ENCODE measurements around the gene COLEC12. TPM values are rescaled to one million over a fixed set of nuclear protein-coding genes. Genes with fewer than 3 reads are reported as not detected.

Gene COLEC12
- total RNA-seq, 1 experiment from 2014 or later = 0.03 TPM

GRCh38 chr18:303011-303410 is 197.5 kb downstream of the COLEC12 start:
- no peak overlapping the region for H3K4me3 ChIP-seq (ENCODE audit: low read depth in 2 of 2, low read length in 2 of 2)
- ChIA-PET CTCF (no interaction called here), POLR2A (no interaction called here)
- H3K27me3 ChIP-seq (ENCODE audit: control insufficient read depth, insufficient read depth, low read length) = peaks cover 8% of the 10 kb centered on the region
- H3K4me1 ChIP-seq (ENCODE audit: control insufficient read depth, insufficient read depth, low read length) = no peaks in the 10 kb centered on the region
- ATAC-seq = no peak
- H3K9me3 ChIP-seq (ENCODE audit: control insufficient read depth, insufficient read depth, low read depth, low read length) = no peaks in the 10 kb centered on the region
- H3K36me3 ChIP-seq (ENCODE audit: control insufficient read depth, insufficient read depth, low read length) = no peaks in the 10 kb centered on the region
- TF ChIP-seq CTCF (IDR thresholded peaks at IDR 0.05) (no peak), POLR2AphosphoS5 (IDR thresholded peaks at IDR 0.05; ENCODE audit: low read depth, low read length) (no peak), TCF7L2 (IDR thresholded peaks at IDR 0.05; ENCODE audit: low read depth, low read length) (no peak), REST (IDR thresholded peaks at IDR 0.05; ENCODE audit: insufficient read depth in 1 of 2, low read depth in 2 of 2, low read length in 1 of 2) (no peak), SIN3A (IDR thresholded peaks at IDR 0.05; ENCODE audit: borderline replicate concordance, insufficient read depth, low read depth, low read length) (no peak)
- no peak for DNase-seq (ENCODE audit: low read depth, low spot score)
- in situ Hi-C loops (cut with HindIII; ENCODE audit: low pct_unique_long_range_greater_than_20kb, low sequenced_read_pairs) = no loop called here
- no TSS peak for BruUV-seq (replicated peaks)
- intact Hi-C loops (cut with micrococcal nuclease; ENCODE audit: unreplicated experiment) = no loop called here
- no peak overlapping the region for H3K27ac ChIP-seq (ENCODE audit: low read length)

GRCh38 chr18:302097-302496 is 198.4 kb downstream of the COLEC12 start:
- peaks cover 6% of the 10 kb centered on the region for H3K27me3 ChIP-seq (ENCODE audit: control insufficient read depth, insufficient read depth, low read length)
- DNase-seq (ENCODE audit: low read depth, low spot score) (no peak), ATAC-seq (no peak)
- POLR2A ChIA-PET = no interaction called here
- H3K4me1 ChIP-seq (ENCODE audit: control insufficient read depth, insufficient read depth, low read length) = no peaks in the 10 kb centered on the region
- H3K36me3 ChIP-seq (ENCODE audit: control insufficient read depth, insufficient read depth, low read length) = no peaks in the 10 kb centered on the region
- no peak overlapping the region for H3K27ac ChIP-seq (ENCODE audit: low read length)
- CTCF ChIA-PET = no interaction called here
- no peaks in the 10 kb centered on the region for H3K9me3 ChIP-seq (ENCODE audit: control insufficient read depth, insufficient read depth, low read depth, low read length)
- intact Hi-C loops (cut with micrococcal nuclease; ENCODE audit: unreplicated experiment) = no loop called here
- TF ChIP-seq SIN3A (IDR thresholded peaks at IDR 0.05; ENCODE audit: borderline replicate concordance, insufficient read depth, low read depth, low read length) = no peak
- TF ChIP-seq CTCF (IDR thresholded peaks at IDR 0.05) = no peak
- TF ChIP-seq REST (IDR thresholded peaks at IDR 0.05; ENCODE audit: insufficient read depth in 1 of 2, low read depth in 2 of 2, low read length in 1 of 2) = no peak
- no peak for TF ChIP-seq TCF7L2 (IDR thresholded peaks at IDR 0.05; ENCODE audit: low read depth, low read length)
- no peak for TF ChIP-seq POLR2AphosphoS5 (IDR thresholded peaks at IDR 0.05; ENCODE audit: low read depth, low read length)
- in situ Hi-C loops (cut with HindIII; ENCODE audit: low pct_unique_long_range_greater_than_20kb, low sequenced_read_pairs) = no loop called here
- no TSS peak for BruUV-seq (replicated peaks)
- no peak overlapping the region for H3K4me3 ChIP-seq (ENCODE audit: low read depth in 2 of 2, low read length in 2 of 2)

Data from Panc1 (cell line).